ENCODE results near the gene KBTBD2. TPM values are rescaled to one million over a fixed set of nuclear protein-coding genes. Genes with fewer than 3 reads are reported as not detected.
"Not testable (repeated sequence)": the region's sequence is repeated elsewhere in the genome, so short reads cannot be mapped to it uniquely, and the experiment has no call there.

KBTBD2 gene
- total and polyA plus RNA-seq, 2 experiments from 2014 or later, result 11.6 to 34.9 TPM

DNA sequence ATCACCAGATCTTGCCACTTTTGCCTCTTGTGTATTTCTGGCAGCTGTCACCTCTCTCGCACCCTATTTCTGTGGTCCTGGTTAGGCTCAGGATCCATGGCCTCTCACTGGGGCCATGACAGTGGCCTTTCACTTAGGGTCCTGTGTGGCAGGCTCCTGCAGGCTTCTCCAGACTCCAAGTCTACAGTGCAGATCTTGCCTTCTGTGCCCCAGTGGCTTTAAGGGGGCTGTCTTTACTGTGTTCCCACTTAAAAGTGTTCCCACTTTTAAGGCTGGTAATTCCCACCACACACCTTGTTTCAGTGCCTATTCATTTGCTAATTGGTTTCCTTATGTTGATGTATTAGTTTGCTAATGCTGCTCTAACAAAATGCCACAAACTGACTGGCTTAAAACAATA lies 27.7 kb downstream of the KBTBD2 start:
- H3K4me3 Mint-ChIP-seq; H2AFZ ChIP-seq; H3K27me3 Mint-ChIP-seq (ENCODE audit: insufficient read depth, low read depth, poor library complexity); H3K36me3 ChIP-seq (ENCODE audit: insufficient read depth); H3K79me2 ChIP-seq (replicated peaks; ENCODE audit: insufficient read depth); H3K27me3 ChIP-seq (ENCODE audit: insufficient read depth); H3K27ac Mint-ChIP-seq; H4K20me1 ChIP-seq (replicated peaks; ENCODE audit: insufficient read depth); H3K9me2 ChIP-seq (ENCODE audit: insufficient read depth); H3K4me3 ChIP-seq; H3F3A ChIP-seq (replicated peaks; ENCODE audit: low read depth): not testable (repeated sequence)
- H3K4me1 ChIP-seq (ENCODE audit: insufficient read depth), result peaks cover 12% of the 10 kb centered on the region
- Mint-ChIP-seq H3K36me3 (ENCODE audit: low read depth) (peaks cover 45% of the 10 kb centered on the region), H3K9me3 (peaks cover 31% of the 10 kb centered on the region), H3K4me1 (peaks cover 27% of the 10 kb centered on the region)
- TF ChIP-seq NANOG (IDR thresholded peaks at IDR 0.05; ENCODE audit: borderline replicate concordance), result 0 out of 2 replicates have a peak, but pooled peaks have one; percentile 31
- DNase-seq (ENCODE audit: low spot score) (peak; percentile 9), ATAC-seq (peak; percentile 61)
- peak overlapping the region; percentile 85; the same call in 1 of the 2 replicates for H3K27ac ChIP-seq (ENCODE audit: low read depth)
- H3K4me2 ChIP-seq, result peak overlapping the region; percentile 58; the same call in 1 of the 2 replicates

- no peaks in the 10 kb centered on the region for H3K27me3 ChIP-seq (ENCODE audit: insufficient read depth)
- no peaks in the 10 kb centered on the region for H4K20me1 ChIP-seq (replicated peaks; ENCODE audit: insufficient read depth)
- H3K27ac Mint-ChIP-seq, result no peak overlapping the region
- H3K4me1 ChIP-seq (ENCODE audit: insufficient read depth), result peaks cover 12% of the 10 kb centered on the region
- peaks cover 38% of the 10 kb centered on the region for H3K4me1 Mint-ChIP-seq
- peaks cover 6% of the 10 kb centered on the region for H3K27me3 Mint-ChIP-seq (ENCODE audit: insufficient read depth, low read depth, poor library complexity)
- peaks cover 10% of the 10 kb centered on the region for H3K36me3 Mint-ChIP-seq (ENCODE audit: low read depth)
- no peak overlapping the region for H3K27ac ChIP-seq (ENCODE audit: low read depth)
- no peaks in the 10 kb centered on the region for H3K79me2 ChIP-seq (replicated peaks; ENCODE audit: insufficient read depth)
- H3K4me2 ChIP-seq, result no peak overlapping the region
- no peak overlapping the region for H3K4me3 Mint-ChIP-seq
- H3K9me3 Mint-ChIP-seq, result peaks cover 9% of the 10 kb centered on the region
- ATAC-seq (no peak), DNase-seq (ENCODE audit: low spot score) (no peak)
- H3K36me3 ChIP-seq (ENCODE audit: insufficient read depth), result no peaks in the 10 kb centered on the region
- peaks cover 4% of the 10 kb centered on the region; the same call in 1 of the 2 replicates for H3K9me2 ChIP-seq (ENCODE audit: insufficient read depth)
- H3K4me3 ChIP-seq, result no peak overlapping the region
- H3F3A ChIP-seq (replicated peaks; ENCODE audit: low read depth), result 0 out of 2 replicates have a peak, but pooled peaks cover 2% of the 10 kb centered on the region
- TF ChIP-seq, protein P1, sequence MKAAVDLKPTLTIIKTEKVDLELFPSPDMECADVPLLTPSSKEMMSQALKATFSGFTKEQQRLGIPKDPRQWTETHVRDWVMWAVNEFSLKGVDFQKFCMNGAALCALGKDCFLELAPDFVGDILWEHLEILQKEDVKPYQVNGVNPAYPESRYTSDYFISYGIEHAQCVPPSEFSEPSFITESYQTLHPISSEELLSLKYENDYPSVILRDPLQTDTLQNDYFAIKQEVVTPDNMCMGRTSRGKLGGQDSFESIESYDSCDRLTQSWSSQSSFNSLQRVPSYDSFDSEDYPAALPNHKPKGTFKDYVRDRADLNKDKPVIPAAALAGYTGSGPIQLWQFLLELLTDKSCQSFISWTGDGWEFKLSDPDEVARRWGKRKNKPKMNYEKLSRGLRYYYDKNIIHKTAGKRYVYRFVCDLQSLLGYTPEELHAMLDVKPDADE (IDR thresholded peaks at IDR 0.05), result no peak
- TF ChIP-seq, protein P2, sequence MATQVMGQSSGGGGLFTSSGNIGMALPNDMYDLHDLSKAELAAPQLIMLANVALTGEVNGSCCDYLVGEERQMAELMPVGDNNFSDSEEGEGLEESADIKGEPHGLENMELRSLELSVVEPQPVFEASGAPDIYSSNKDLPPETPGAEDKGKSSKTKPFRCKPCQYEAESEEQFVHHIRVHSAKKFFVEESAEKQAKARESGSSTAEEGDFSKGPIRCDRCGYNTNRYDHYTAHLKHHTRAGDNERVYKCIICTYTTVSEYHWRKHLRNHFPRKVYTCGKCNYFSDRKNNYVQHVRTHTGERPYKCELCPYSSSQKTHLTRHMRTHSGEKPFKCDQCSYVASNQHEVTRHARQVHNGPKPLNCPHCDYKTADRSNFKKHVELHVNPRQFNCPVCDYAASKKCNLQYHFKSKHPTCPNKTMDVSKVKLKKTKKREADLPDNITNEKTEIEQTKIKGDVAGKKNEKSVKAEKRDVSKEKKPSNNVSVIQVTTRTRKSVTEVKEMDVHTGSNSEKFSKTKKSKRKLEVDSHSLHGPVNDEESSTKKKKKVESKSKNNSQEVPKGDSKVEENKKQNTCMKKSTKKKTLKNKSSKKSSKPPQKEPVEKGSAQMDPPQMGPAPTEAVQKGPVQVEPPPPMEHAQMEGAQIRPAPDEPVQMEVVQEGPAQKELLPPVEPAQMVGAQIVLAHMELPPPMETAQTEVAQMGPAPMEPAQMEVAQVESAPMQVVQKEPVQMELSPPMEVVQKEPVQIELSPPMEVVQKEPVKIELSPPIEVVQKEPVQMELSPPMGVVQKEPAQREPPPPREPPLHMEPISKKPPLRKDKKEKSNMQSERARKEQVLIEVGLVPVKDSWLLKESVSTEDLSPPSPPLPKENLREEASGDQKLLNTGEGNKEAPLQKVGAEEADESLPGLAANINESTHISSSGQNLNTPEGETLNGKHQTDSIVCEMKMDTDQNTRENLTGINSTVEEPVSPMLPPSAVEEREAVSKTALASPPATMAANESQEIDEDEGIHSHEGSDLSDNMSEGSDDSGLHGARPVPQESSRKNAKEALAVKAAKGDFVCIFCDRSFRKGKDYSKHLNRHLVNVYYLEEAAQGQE (IDR thresholded peaks at IDR 0.05; ENCODE audit: unreplicated experiment), result no peak
- TF ChIP-seq POLR2AphosphoS5 (IDR thresholded peaks at IDR 0.05; ENCODE audit: low read depth) (no peak), CTCF (conservative IDR thresholded peaks at IDR 0.05; ENCODE audit: low read depth in 2 of 2) (no peak), EZH2phosphoT487 (IDR thresholded peaks at IDR 0.05; ENCODE audit: unreplicated experiment) (no peak)
- TF ChIP-seq, protein P3, sequence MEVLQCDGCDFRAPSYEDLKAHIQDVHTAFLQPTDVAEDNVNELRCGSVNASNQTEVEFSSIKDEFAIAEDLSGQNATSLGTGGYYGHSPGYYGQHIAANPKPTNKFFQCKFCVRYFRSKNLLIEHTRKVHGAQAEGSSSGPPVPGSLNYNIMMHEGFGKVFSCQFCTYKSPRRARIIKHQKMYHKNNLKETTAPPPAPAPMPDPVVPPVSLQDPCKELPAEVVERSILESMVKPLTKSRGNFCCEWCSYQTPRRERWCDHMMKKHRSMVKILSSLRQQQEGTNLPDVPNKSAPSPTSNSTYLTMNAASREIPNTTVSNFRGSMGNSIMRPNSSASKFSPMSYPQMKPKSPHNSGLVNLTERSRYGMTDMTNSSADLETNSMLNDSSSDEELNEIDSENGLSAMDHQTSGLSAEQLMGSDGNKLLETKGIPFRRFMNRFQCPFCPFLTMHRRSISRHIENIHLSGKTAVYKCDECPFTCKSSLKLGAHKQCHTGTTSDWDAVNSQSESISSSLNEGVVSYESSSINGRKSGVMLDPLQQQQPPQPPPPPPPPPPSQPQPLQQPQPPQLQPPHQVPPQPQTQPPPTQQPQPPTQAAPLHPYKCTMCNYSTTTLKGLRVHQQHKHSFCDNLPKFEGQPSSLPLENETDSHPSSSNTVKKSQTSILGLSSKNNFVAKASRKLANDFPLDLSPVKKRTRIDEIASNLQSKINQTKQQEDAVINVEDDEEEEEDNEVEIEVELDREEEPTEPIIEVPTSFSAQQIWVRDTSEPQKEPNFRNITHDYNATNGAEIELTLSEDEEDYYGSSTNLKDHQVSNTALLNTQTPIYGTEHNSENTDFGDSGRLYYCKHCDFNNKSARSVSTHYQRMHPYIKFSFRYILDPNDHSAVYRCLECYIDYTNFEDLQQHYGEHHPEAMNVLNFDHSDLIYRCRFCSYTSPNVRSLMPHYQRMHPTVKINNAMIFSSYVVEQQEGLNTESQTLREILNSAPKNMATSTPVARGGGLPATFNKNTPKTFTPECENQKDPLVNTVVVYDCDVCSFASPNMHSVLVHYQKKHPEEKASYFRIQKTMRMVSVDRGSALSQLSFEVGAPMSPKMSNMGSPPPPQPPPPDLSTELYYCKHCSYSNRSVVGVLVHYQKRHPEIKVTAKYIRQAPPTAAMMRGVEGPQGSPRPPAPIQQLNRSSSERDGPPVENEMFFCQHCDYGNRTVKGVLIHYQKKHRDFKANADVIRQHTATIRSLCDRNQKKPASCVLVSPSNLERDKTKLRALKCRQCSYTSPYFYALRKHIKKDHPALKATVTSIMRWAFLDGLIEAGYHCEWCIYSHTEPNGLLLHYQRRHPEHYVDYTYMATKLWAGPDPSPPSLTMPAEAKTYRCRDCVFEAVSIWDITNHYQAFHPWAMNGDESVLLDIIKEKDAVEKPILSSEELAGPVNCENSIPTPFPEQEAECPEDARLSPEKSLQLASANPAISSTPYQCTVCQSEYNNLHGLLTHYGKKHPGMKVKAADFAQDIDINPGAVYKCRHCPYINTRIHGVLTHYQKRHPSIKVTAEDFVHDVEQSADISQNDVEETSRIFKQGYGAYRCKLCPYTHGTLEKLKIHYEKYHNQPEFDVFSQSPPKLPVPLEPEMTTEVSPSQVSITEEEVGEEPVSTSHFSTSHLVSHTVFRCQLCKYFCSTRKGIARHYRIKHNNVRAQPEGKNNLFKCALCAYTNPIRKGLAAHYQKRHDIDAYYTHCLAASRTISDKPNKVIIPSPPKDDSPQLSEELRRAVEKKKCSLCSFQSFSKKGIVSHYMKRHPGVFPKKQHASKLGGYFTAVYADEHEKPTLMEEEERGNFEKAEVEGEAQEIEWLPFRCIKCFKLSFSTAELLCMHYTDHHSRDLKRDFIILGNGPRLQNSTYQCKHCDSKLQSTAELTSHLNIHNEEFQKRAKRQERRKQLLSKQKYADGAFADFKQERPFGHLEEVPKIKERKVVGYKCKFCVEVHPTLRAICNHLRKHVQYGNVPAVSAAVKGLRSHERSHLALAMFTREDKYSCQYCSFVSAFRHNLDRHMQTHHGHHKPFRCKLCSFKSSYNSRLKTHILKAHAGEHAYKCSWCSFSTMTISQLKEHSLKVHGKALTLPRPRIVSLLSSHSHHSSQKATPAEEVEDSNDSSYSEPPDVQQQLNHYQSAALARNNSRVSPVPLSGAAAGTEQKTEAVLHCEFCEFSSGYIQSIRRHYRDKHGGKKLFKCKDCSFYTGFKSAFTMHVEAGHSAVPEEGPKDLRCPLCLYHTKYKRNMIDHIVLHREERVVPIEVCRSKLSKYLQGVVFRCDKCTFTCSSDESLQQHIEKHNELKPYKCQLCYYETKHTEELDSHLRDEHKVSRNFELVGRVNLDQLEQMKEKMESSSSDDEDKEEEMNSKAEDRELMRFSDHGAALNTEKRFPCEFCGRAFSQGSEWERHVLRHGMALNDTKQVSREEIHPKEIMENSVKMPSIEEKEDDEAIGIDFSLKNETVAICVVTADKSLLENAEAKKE (CRISPR knock-in tag; IDR thresholded peaks at IDR 0.05), result no peak
- no peak overlapping the region for H2AFZ ChIP-seq
These were observed 31.5 kb downstream of the KBTBD2 start for GRCh38 chr7:32860090-32860489.
